ENCODE data around the gene SIPA1L2.

SIPA1L2 gene

GRCh38 chr1:232658386-232658785 is 28.5 kb upstream of the SIPA1L2 start:
- DNase-seq (ENCODE audit: low spot score in 2 of 2): no peak
- Histone ChIP-seq H3K9me3 (no peaks in the 10 kb centered on the region), H3K4me3 (no peak overlapping the region), H3K27me3 (ENCODE audit: low read depth) (no peaks in the 10 kb centered on the region), H3K36me3 (replicated peaks) (no peaks in the 10 kb centered on the region), H3K4me1 (peaks cover 15% of the 10 kb centered on the region)
- in situ Hi-C loops (cut with MboI; ENCODE audit: low sequenced_read_pairs): no loop called here

GRCh38 chr1:232657426-232658005 is 27.6 kb upstream of the SIPA1L2 start:
- in situ Hi-C loops (cut with MboI; ENCODE audit: low sequenced_read_pairs): no loop called here
- Histone ChIP-seq H3K36me3 (replicated peaks) (no peaks in the 10 kb centered on the region), H3K9me3 (no peaks in the 10 kb centered on the region), H3K4me1 (peaks cover 15% of the 10 kb centered on the region), H3K27me3 (ENCODE audit: low read depth) (no peaks in the 10 kb centered on the region), H3K4me3 (no peak overlapping the region)
- DNase-seq (ENCODE audit: low spot score in 2 of 2): peak in 1 of 2 experiments; percentile 58

DNA sequence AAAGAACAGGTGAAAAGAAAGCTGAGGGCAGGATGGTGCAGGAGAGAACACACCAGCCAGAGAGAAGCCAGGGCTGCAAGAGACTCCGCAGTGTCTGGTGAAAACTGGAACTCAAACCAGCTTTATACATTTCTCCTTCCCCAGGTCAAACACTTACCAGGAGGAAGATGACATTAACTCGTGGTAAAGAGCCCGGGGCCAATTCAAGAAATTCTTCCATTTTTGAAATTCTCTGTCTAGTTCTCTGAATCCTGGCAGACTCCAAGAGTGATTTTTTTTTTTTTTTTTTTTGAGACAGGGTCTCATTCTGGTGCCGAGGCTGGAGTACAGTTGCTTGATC is 25.8 kb upstream of the SIPA1L2 start:
- in situ Hi-C loops (cut with MboI; ENCODE audit: low sequenced_read_pairs): no loop called here
- Histone ChIP-seq H3K4me3 (no peak overlapping the region), H3K36me3 (replicated peaks) (no peaks in the 10 kb centered on the region), H3K4me1 (peaks cover 15% of the 10 kb centered on the region), H3K27me3 (ENCODE audit: low read depth) (no peaks in the 10 kb centered on the region), H3K9me3 (no peaks in the 10 kb centered on the region)
- DNase-seq (ENCODE audit: low spot score in 2 of 2): no peak

- DNase-seq (ENCODE audit: low spot score in 2 of 2): no peak
- Histone ChIP-seq H3K4me1 (peaks cover 15% of the 10 kb centered on the region), H3K27me3 (ENCODE audit: low read depth) (no peaks in the 10 kb centered on the region), H3K36me3 (replicated peaks) (no peaks in the 10 kb centered on the region), H3K4me3 (no peak overlapping the region), H3K9me3 (no peaks in the 10 kb centered on the region)
- in situ Hi-C loops (cut with MboI; ENCODE audit: low sequenced_read_pairs): no loop called here
These were observed 25.3 kb upstream of the SIPA1L2 start for GRCh38 chr1:232655028-232655745.

DNA sequence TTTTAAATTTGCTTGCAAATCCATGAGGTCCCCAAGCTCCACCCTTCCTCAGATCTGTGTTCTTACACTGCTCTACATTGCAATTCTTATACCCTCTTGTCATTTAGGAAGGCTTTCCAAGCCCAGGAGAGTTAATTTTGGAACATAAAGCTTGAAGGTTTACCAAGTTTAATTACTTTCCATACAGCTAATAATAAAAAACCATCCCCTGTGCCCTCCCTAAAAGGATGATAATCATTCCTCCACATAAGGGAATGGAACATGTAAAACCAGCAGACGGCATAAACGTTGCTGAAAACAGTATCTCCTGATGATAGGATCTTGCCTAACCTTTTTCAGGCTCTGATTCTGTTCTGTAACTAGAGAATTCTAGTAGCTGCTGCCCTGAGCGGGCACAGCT is 23.9 kb upstream of the SIPA1L2 start:
- no peaks in the 10 kb centered on the region for H3K27me3 ChIP-seq (ENCODE audit: low read depth)
- H3K36me3 ChIP-seq (replicated peaks): no peaks in the 10 kb centered on the region
- H3K4me3 ChIP-seq: no peak overlapping the region
- no peaks in the 10 kb centered on the region for H3K9me3 ChIP-seq
- no peak for DNase-seq (ENCODE audit: low spot score in 2 of 2)
- H3K4me1 ChIP-seq: peaks cover 15% of the 10 kb centered on the region
- in situ Hi-C loops (cut with MboI; ENCODE audit: low sequenced_read_pairs): no loop called here

DNA sequence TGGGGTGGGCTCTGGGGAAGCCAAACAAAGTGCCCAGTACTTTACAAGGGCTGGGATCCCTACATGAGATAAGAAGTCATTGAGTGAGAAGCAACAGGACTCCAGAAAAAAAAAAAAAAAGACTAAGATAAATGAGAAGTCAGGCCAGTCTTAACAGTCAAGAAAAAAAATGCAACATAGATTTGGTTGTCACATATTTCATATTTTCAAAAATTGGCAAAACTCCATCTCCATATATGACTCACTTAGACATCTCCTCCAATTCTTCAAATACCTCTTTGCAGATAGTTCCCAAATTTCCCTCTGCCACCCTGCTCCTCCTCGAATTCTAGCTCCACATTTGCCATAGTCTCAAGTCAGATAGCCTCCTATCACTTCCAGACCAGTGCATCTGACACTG is 20.9 kb upstream of the SIPA1L2 start:
- no peaks in the 10 kb centered on the region for H3K36me3 ChIP-seq (replicated peaks)
- H3K4me3 ChIP-seq: no peak overlapping the region
- no peak for DNase-seq (ENCODE audit: low spot score in 2 of 2)
- in situ Hi-C loops (cut with MboI; ENCODE audit: low sequenced_read_pairs): no loop called here
- no peaks in the 10 kb centered on the region for H3K9me3 ChIP-seq
- H3K4me1 ChIP-seq: no peaks in the 10 kb centered on the region
- no peaks in the 10 kb centered on the region for H3K27me3 ChIP-seq (ENCODE audit: low read depth)

- DNase-seq (ENCODE audit: low spot score in 2 of 2): no peak
- no peaks in the 10 kb centered on the region for H3K4me1 ChIP-seq
- no peaks in the 10 kb centered on the region for H3K36me3 ChIP-seq (replicated peaks)
- in situ Hi-C loops (cut with MboI; ENCODE audit: low sequenced_read_pairs): no loop called here
- no peaks in the 10 kb centered on the region for H3K27me3 ChIP-seq (ENCODE audit: low read depth)
- no peaks in the 10 kb centered on the region for H3K9me3 ChIP-seq
- no peak overlapping the region for H3K4me3 ChIP-seq
These were observed 20.5 kb upstream of the SIPA1L2 start for GRCh38 chr1:232650418-232650817.

DNA sequence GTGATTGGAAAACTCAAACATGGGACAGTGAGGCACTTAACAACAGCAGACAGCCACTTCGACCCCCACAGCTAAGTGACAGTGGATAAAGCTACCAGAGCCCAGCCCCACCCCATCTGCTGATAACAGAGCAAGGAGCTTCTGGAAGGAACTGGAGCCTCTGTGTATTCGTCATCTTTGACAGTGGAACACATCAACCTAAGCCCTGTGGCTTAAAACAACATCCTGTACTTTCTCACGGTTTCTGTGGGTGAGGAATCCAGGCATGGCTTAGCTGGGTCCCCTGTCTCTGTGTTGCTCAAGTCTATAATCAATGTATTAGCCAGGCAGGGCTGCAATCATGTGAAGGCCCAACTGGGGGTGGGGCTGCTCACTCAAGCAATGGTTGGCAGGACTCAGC is 18.4 kb upstream of the SIPA1L2 start:
- no peak for DNase-seq (ENCODE audit: low spot score in 2 of 2)
- Histone ChIP-seq H3K4me1 (no peaks in the 10 kb centered on the region), H3K9me3 (no peaks in the 10 kb centered on the region), H3K4me3 (no peak overlapping the region), H3K27me3 (ENCODE audit: low read depth) (no peaks in the 10 kb centered on the region), H3K36me3 (replicated peaks) (no peaks in the 10 kb centered on the region)
- in situ Hi-C loops (cut with MboI; ENCODE audit: low sequenced_read_pairs): no loop called here

GRCh38 chr1:232644209-232644608 is 14.3 kb upstream of the SIPA1L2 start:
- Histone ChIP-seq H3K4me1 (no peaks in the 10 kb centered on the region), H3K27me3 (ENCODE audit: low read depth) (no peaks in the 10 kb centered on the region), H3K9me3 (no peaks in the 10 kb centered on the region), H3K36me3 (replicated peaks) (no peaks in the 10 kb centered on the region), H3K4me3 (no peak overlapping the region)
- in situ Hi-C loops (cut with MboI; ENCODE audit: low sequenced_read_pairs): no loop called here
- no peak for DNase-seq (ENCODE audit: low spot score in 2 of 2)

DNA sequence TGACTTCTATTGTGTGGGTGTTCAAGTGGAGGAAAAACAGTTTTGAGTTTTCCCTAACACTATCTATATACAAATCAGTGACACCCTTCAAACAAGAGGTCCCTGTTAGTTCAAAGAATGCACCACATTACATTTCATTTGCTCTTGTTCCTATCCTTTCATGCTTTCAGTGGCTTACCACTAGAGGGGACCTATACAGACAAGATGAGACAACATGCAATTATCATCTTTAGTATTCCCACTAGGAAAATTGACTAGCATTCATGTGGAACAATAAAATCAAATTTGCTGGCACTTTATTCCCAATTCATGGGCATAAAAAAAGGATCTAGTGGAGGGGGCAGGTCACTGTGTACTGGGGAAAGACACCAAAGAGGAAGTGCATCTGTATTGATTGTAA is 13.3 kb upstream of the SIPA1L2 start:
- Histone ChIP-seq H3K4me3 (no peak overlapping the region), H3K4me1 (no peaks in the 10 kb centered on the region), H3K36me3 (replicated peaks) (no peaks in the 10 kb centered on the region), H3K9me3 (no peaks in the 10 kb centered on the region), H3K27me3 (ENCODE audit: low read depth) (no peaks in the 10 kb centered on the region)
- in situ Hi-C loops (cut with MboI; ENCODE audit: low sequenced_read_pairs): no loop called here
- no peak for DNase-seq (ENCODE audit: low spot score in 2 of 2)

GRCh38 chr1:232641507-232641906 is 11.6 kb upstream of the SIPA1L2 start:
- H3K27me3 ChIP-seq (ENCODE audit: low read depth): no peaks in the 10 kb centered on the region
- no peak overlapping the region for H3K4me3 ChIP-seq
- in situ Hi-C loops (cut with MboI; ENCODE audit: low sequenced_read_pairs): no loop called here
- H3K36me3 ChIP-seq (replicated peaks): no peaks in the 10 kb centered on the region
- DNase-seq (ENCODE audit: low spot score in 2 of 2): no peak
- no peaks in the 10 kb centered on the region for H3K4me1 ChIP-seq
- no peaks in the 10 kb centered on the region for H3K9me3 ChIP-seq

DNA sequence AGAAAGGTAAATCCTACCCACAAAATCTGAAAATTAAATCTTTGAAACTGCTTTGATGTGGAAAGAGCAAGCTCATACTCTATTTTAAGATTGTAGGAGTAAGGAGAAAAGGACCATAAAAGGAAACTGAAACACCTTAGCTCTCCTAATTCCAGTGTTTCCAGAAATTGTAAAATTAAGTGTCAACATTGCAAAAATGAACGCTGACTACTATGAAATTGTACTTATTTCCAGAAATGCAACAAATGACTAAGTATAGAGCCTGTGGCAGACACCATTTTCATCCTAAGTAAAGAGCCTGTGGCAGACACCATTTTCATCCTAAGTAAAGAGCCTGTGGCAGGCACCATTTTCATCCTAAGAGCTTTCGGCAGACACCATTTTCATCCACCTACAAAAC is 6.9 kb upstream of the SIPA1L2 start:
- H3K9me3 ChIP-seq: no peaks in the 10 kb centered on the region
- in situ Hi-C loops (cut with MboI; ENCODE audit: low sequenced_read_pairs): loop anchor here (10.0 kb wide), 1 partner anchor 608 kb away; no protein-coding TSS in a partner anchor
- DNase-seq (ENCODE audit: low spot score in 2 of 2): no peak
- no peaks in the 10 kb centered on the region for H3K4me1 ChIP-seq
- H3K4me3 ChIP-seq: no peak overlapping the region
- no peaks in the 10 kb centered on the region for H3K36me3 ChIP-seq (replicated peaks)
- no peaks in the 10 kb centered on the region for H3K27me3 ChIP-seq (ENCODE audit: low read depth)

GRCh38 chr1:232635778-232636356 is 5.9 kb upstream of the SIPA1L2 start:
- in situ Hi-C loops (cut with MboI; ENCODE audit: low sequenced_read_pairs): loop anchor here (10.0 kb wide), 1 partner anchor 609 kb away; no protein-coding TSS in a partner anchor
- Histone ChIP-seq H3K36me3 (replicated peaks) (no peaks in the 10 kb centered on the region), H3K4me3 (no peak overlapping the region), H3K27me3 (ENCODE audit: low read depth) (no peaks in the 10 kb centered on the region), H3K4me1 (no peaks in the 10 kb centered on the region), H3K9me3 (no peaks in the 10 kb centered on the region)
- DNase-seq (ENCODE audit: low spot score in 2 of 2): peak in 1 of 2 experiments; percentile 67

DNA sequence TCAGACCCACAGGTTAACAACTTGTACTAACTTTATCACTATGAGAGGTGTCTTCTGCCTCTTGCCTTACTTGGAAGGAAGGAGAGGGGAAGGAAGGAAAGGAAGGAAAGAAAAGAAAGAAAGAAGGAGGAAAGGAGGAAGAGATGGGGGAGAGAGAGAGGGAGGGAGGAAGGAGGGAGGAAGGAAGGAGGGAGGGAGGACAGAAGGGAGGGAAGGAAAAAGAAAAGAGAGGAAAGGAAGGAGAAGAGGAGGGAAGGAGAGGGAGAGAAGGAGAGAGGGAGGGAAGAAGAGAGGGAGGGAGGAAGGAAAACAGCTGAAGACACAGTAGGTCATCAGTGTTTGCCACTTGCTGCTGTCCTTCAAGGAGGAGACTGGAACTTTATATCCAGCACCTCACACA is 5.3 kb upstream of the SIPA1L2 start:
- DNase-seq (ENCODE audit: low spot score in 2 of 2): no peak
- in situ Hi-C loops (cut with MboI; ENCODE audit: low sequenced_read_pairs): loop anchor here (10.0 kb wide), 1 partner anchor 610 kb away; no protein-coding TSS in a partner anchor
- H3K9me3 ChIP-seq: no peaks in the 10 kb centered on the region

More for the DNA sequence above, 5.3 kb upstream of the SIPA1L2 start:
- no peak overlapping the region for H3K4me3 ChIP-seq
- no peaks in the 10 kb centered on the region for H3K4me1 ChIP-seq
- no peaks in the 10 kb centered on the region for H3K36me3 ChIP-seq (replicated peaks)
- H3K27me3 ChIP-seq (ENCODE audit: low read depth): no peaks in the 10 kb centered on the region
